Measurements from ENCODE around the gene POU6F2.

POU6F2 gene

DNA sequence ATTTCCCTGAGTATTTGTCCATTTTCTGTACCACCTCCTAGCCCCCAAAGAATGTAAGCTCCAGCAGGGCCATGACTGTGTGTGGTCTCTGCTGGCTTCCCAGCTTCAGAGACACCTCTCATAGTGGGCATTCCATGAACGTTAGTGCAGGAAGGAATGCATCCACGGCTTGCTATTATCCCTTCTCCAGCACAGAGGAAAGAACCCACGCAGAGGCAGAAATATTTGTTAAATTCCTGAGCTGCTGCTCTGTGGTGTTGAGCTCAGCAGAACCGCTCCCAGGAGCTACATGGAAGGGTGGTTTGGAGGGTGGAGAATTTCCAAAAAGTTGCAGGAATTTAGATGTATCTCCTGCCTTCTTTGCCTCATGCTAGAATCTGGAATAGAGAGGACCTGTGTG lies 275.2 kb downstream of the POU6F2 start:
- no peak for DNase-seq (ENCODE audit: low spot score)

DNA sequence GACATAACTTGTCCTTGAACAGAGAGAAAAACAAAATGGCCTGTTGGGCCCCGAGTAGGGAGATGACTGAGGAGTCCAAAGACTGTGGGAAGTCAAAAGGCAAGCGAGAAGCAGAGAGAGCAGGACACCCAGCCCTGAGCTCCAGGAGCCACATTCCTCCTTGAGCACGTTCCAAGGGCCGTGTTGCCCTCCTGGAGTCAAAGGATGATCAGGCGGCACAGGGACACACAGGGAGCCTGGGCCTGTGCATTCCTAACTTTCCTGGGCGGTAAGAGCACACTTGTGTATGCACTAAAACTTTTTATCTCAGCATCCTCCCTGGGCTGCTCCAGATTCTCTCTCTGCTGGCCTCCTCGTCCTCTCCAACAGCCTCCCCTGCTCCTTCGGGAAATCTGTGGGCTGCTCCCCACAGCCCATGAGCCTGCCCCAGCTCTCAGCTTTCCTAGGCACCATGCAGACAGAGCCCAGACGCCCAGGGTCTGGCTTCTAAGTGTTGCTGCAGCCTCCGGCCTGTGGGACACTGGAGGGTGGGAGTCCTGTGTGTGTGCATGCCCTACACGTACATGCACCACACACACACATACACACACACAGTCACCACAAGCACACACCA lies 281.8 kb downstream of the POU6F2 start:
- no peak for DNase-seq (ENCODE audit: low spot score)

- DNase-seq (ENCODE audit: low spot score), result no peak
Measured at GRCh38 chr7:39260279-39260844, 282.7 kb downstream of the POU6F2 start.

DNA sequence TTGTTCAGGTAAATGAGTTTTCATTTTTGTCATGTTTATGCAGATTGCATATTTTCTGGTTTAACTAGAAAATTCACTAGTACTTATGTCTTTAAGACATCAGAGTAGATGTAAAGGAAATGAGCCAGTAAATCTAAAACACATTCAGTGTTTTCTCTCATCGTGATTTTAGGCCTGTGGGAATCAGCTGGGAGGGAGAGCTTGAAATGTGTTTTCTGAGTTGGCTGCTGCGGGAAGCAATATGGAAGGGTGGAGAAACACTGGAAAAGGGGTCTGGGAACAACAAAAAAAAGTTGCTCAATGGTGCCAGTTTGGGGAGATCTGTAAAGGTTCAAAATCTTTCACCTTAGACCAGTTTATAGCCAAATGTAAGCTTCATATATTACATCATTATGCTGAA lies 284.1 kb downstream of the POU6F2 start:
- DNase-seq (ENCODE audit: low spot score), result no peak

- no peak for DNase-seq (ENCODE audit: low spot score)
Measured at GRCh38 chr7:39265641-39266591, 288.2 kb downstream of the POU6F2 start.

DNA sequence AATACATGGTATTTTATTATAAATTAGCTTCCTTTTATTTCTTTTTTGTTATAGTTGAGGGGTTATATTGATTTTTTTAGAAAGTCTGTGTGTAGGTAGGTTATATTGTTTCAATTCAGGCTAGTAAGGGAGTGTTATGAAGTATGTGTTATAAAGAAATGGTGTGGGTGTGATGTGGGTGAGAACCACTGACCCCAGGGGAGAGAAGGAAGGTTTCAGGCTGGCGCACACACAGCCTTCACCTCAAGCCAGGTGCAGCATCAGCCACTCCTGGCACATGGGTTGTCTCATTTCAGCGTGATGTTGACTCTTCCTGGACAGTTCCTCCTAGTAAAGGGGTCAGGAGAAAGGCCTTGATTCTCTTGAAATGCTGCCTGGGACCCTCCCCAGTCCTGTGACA lies 291.3 kb downstream of the POU6F2 start:
- DNase-seq (ENCODE audit: low spot score), result no peak

GRCh38 chr7:39270018-39270417 lies 292.3 kb downstream of the POU6F2 start:
- no peak for DNase-seq (ENCODE audit: low spot score)

GRCh38 chr7:39271402-39271801 lies 293.7 kb downstream of the POU6F2 start:
- no peak for DNase-seq (ENCODE audit: low spot score)

- DNase-seq (ENCODE audit: low spot score), result no peak
Measured at GRCh38 chr7:39272111-39272510, 294.4 kb downstream of the POU6F2 start.

GRCh38 chr7:39272691-39273090 lies 295.0 kb downstream of the POU6F2 start:
- no peak for DNase-seq (ENCODE audit: low spot score)

GRCh38 chr7:39280337-39280736 lies 302.6 kb downstream of the POU6F2 start:
- no peak for DNase-seq (ENCODE audit: low spot score)

GRCh38 chr7:39285256-39285655 lies 307.5 kb downstream of the POU6F2 start:
- no peak for DNase-seq (ENCODE audit: low spot score)

DNA sequence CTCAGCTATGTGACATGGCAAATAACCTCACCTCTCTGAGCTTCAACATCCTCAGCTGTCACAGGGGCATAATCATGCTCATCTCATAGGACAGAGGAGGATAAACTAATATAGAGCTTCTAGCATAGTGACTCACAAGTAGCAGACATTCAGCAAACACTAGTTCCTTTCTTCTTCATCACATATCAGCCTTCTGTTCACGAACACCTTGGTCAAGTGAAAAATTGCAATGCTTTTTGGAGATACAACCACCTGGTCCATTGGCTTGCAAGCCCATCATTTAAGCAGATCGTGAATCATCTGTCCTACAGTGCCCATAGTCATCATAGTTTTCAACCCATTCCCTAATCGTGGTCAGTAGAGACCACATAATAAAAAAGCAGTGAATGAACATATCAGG lies 310.6 kb downstream of the POU6F2 start:
- DNase-seq (ENCODE audit: low spot score), result no peak

GRCh38 chr7:39291628-39292410 lies 314.1 kb downstream of the POU6F2 start:
- DNase-seq (ENCODE audit: low spot score), result no peak

GRCh38 chr7:39293056-39293823 lies 315.5 kb downstream of the POU6F2 start:
- DNase-seq (ENCODE audit: low spot score), result no peak

DNA sequence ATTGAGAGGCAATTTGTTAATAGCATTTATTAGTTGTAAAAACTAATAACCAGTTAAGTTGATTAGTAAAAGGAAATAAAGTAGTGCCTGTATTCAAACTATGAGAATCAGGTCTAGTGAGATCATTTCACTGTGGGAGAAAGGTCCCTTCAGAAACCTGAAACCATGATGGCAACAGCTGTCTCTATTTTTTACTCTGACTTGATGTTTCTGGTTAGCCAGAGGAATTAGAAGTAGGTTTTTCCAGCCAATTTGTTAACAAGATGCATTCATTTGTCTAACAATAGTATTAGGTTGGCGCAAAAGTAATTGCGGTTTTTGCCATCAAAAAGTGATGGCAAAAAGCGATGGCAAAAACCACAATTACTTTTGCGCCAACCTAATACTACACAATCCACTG lies 316.3 kb downstream of the POU6F2 start:
- no peak for DNase-seq (ENCODE audit: low spot score)

DNA sequence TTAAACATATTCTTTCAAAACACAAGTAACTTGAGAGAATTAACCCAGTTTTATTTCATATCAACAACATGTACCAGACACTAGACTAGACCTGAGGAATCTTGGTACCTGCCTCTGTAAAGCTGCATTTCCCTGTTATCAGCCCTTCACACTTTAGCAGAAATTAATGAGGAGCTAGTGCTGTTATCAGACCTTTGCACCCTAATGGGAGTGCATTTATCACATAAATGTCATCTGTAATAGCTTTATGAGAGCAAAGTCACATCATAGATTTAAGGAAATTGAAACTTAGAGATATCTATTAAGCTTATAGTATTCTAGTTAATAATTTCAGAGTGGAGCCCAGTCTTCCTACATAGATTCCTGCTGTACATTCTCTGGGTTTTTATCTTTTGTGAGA lies 318.1 kb downstream of the POU6F2 start:
- DNase-seq (ENCODE audit: low spot score), result no peak

DNA sequence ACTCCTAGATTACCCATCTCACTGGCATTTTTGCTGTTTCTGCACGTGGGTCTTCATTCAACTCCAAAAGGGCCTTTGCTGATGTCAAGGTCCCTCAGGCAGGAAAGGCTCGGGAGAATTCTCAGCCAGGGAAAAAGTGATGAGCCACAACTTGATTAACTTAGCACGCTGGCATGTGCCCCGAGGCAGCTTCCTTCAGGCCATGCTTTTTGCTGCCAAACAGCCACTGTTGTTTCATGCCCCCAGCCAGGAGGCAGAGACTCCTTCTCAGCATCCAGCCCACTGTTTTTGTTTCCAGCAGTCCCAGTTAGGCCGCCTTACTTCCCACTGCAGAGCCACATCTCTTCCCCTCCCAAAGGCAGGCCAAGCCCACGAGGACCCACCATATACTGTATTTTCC lies 322.0 kb downstream of the POU6F2 start:
- no peak for DNase-seq (ENCODE audit: low spot score)

DNA sequence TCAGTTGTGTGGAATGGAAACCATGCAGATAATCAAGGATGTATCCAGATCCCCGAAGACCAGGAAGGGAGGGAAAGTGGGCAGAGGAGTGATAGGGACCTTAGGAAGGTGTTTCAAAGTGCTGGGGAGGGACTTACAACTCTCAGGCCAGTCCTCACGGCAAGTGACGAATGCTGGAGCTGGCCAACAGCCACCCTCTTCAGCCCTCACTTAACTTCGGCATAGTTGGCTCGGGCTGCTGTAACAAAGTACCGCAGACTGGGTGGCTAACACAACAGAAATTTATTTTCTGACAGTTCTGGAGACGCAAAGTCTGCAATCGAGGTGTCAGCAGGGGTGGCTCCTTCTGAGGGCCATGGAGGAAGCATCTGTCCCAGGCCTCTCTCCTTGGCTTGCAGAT lies 322.6 kb downstream of the POU6F2 start:
- DNase-seq (ENCODE audit: low spot score), result no peak

- no peak for DNase-seq (ENCODE audit: low spot score)
Measured at GRCh38 chr7:39301543-39301942, 323.8 kb downstream of the POU6F2 start.

DNA sequence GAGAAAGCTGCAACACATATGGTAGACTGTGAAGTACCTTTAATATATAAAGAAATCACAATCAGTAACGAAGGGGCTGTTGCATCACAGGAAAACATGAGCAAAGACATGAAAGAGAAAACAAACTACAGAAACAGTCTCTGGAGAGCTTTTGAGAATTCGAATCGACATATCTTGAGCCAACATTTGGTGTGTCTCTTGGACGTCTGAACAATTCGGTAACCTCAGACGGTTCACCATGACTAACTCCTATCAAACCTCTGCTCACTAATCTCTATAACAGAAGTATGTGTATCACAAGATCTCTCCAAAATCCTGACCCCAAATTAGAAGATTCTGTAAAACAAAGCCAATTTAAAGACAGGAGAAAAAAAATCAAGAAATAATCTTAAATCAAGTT lies 326.5 kb downstream of the POU6F2 start:
- no peak for DNase-seq (ENCODE audit: low spot score)

Data from hematopoietic multipotent progenitor cell treated with erythropoietin and hydrocortisone succinate and interleukin-3 and kit ligand, for 15 days (in vitro differentiated cells).